Endothelial cell of umbilical vein (primary cell): ENCODE results near the gene COMMD10. TPM values are rescaled to one million over a fixed set of nuclear protein-coding genes. Genes with fewer than 3 reads are reported as not detected.

Source experiments
- BruUV-seq: library from RNA; stranded (reverse); fragments of 400-500 nt; replicated peaks from 2 replicates; lab custom pipeline; 2021; lab: Mats Ljungman, UMichigan
- CTCF ChIA-PET: fragments of 300-600, 350-600 bp; sonication (Branson Sonifier 250); formaldehyde crosslinking; loops from one replicate; lab custom pipeline; 2021; ENCODE audit warnings: antibody characterized with exemption, inconsistent platforms; lab: Charles Lee
- POLR2A ChIA-PET: fragments of 300-600, 350-600 bp; sonication (Branson Sonifier 250); formaldehyde crosslinking; loops from one replicate; lab custom pipeline; 2021; ENCODE audit warnings: antibody characterized with exemption, inconsistent platforms; lab: Charles Lee
- DNase-seq: peaks from one replicate; pipeline ENCODE4 v3.0.0-alpha.2; 2011; ENCODE audit warnings: low read depth, low spot score
- FAIRE-seq: peaks from 2 replicates; lab custom pipeline; 2011; peaks lifted over from hg19 to GRCh38; lab: Jason Lieb, UNC
- H2AFZ ChIP-seq: 2 replicates; pipeline ENCODE4 v1.6.0; 2012; ENCODE audit warnings: low read depth, low read length, control low read depth, inconsistent platforms
- H3K27ac ChIP-seq: 2 replicates; pipeline ENCODE4 v1.5.1; 2011; ENCODE audit warnings: low read depth, mild to moderate bottlenecking, control low read depth, low read length, moderate library complexity; ENCODE audit not compliant: insufficient read depth
- H3K27me3 ChIP-seq, 2 experiments: 2 replicates each; pipeline versions ENCODE4 v1.6.0 to v1.6.1; 2011; ENCODE audit warnings: low read length in 2 of 2, mixed read lengths in 1 of 2; ENCODE audit not compliant: control insufficient read depth in 2 of 2, insufficient read depth in 2 of 2
- H3K36me3 ChIP-seq, 2 experiments: 2 replicates in 1 of 2; 3 replicates in 1 of 2; pipeline ENCODE4 v1.5.1; 2011; ENCODE audit warnings: low read length in 2 of 2, mild to moderate bottlenecking in 1 of 2, moderate library complexity in 1 of 2; ENCODE audit not compliant: control insufficient read depth in 2 of 2, insufficient read depth in 2 of 2; ENCODE audit errors: extremely low read depth in 1 of 2
- H3K4me1 ChIP-seq: 3 replicates; pipeline ENCODE4 v1.5.1; 2011; ENCODE audit warnings: mild to moderate bottlenecking, low read length; ENCODE audit not compliant: control insufficient read depth, insufficient read depth; ENCODE audit errors: extremely low read depth
- H3K4me2 ChIP-seq: 2 replicates; pipeline ENCODE4 v1.6.1; 2011; ENCODE audit warnings: low read length, control low read depth, mixed read lengths; ENCODE audit not compliant: insufficient read depth
- H3K4me3 ChIP-seq, 3 experiments: fragments of 200-600 bp in 1 of 3; sonication (generic), shearing (Covaris generic) in 1 of 3; replicated peaks in 1 of 3; 2 replicates each; pipeline ENCODE4 v1.5.1; 2011 to 2016; ENCODE audit warnings: control low read depth in 3 of 3, low read length in 3 of 3, mild to moderate bottlenecking in 2 of 3, inconsistent platforms in 1 of 3, low read depth in 1 of 3, moderate library complexity in 1 of 3; ENCODE audit not compliant: insufficient read depth in 1 of 3
- H3K79me2 ChIP-seq: 2 replicates; pipeline ENCODE4 v1.6.0; 2012; ENCODE audit warnings: low read length, inconsistent platforms; ENCODE audit not compliant: control insufficient read depth, insufficient read depth
- H3K9ac ChIP-seq: replicated peaks from 2 replicates; pipeline ENCODE3; 2011; ENCODE audit warnings: low read length, control low read depth; ENCODE audit not compliant: insufficient read depth; ENCODE audit errors: extremely low read depth
- H3K9me1 ChIP-seq: replicated peaks from 3 replicates; pipeline ENCODE4 v1.6.0; 2011; ENCODE audit warnings: mild to moderate bottlenecking, low read length; ENCODE audit not compliant: control insufficient read depth, insufficient read depth; ENCODE audit errors: extremely low read depth
- H3K9me3 ChIP-seq: replicated peaks from 2 replicates; pipeline ENCODE4 v1.5.1; 2012; ENCODE audit warnings: low read length, inconsistent platforms; ENCODE audit not compliant: control insufficient read depth, insufficient read depth
- H4K20me1 ChIP-seq: replicated peaks from 2 replicates; pipeline ENCODE3; 2011; ENCODE audit warnings: mild to moderate bottlenecking, low read length; ENCODE audit not compliant: control insufficient read depth, insufficient read depth; ENCODE audit errors: extremely low read depth
- CTCF ChIP-seq, 2 donors: IDR thresholded peaks; 1 replicate in 1 of 2; 2 replicates in 1 of 2; pipeline ENCODE4 v1.5.1; 2011; ENCODE audit warnings: low read length in 2 of 2, mild to moderate bottlenecking in 2 of 2, moderate library complexity in 2 of 2, control low read depth in 1 of 2, inconsistent platforms in 1 of 2, low read depth in 1 of 2; ENCODE audit not compliant: insufficient read depth in 1 of 2; ENCODE audit errors: extremely low read depth in 1 of 2
- EZH2 ChIP-seq: IDR thresholded peaks from 2 replicates; pipeline ENCODE4 v1.6.1; 2012; ENCODE audit warnings: borderline replicate concordance, low read depth, mild to moderate bottlenecking, moderate library complexity, low read length, inconsistent platforms; ENCODE audit not compliant: severe bottlenecking
- FOS ChIP-seq: IDR thresholded peaks from 2 replicates; pipeline ENCODE4 v1.6.1; 2011; ENCODE audit warnings: mild to moderate bottlenecking, low read length, moderate library complexity, borderline replicate concordance; ENCODE audit not compliant: insufficient read depth
- GATA2 ChIP-seq: IDR thresholded peaks from 2 replicates; pipeline ENCODE4 v1.7.0; 2011; ENCODE audit warnings: low read depth, mild to moderate bottlenecking, moderate library complexity, mixed read lengths, low read length; ENCODE audit not compliant: insufficient read length, insufficient read depth
- JUN ChIP-seq: IDR thresholded peaks from 2 replicates; pipeline ENCODE4 v1.6.1; 2011; ENCODE audit warnings: borderline replicate concordance, low read depth; ENCODE audit not compliant: insufficient read length, insufficient read depth
- MAX ChIP-seq: IDR thresholded peaks from 2 replicates; pipeline ENCODE4 v1.6.1; 2011; ENCODE audit not compliant: insufficient read depth, insufficient read length
- MYC ChIP-seq: IDR thresholded peaks from one replicate; pipeline ENCODE4 v1.6.1; 2011; ENCODE audit warnings: mild to moderate bottlenecking, low read depth, low read length
- POLR2A ChIP-seq: IDR thresholded peaks from 2 replicates; pipeline ENCODE4 v1.6.1; 2012; ENCODE audit warnings: low read depth, mild to moderate bottlenecking, control low read depth, low read length
- POLR2AphosphoS5 ChIP-seq: IDR thresholded peaks from 2 replicates; pipeline ENCODE4 v1.6.1; 2012; ENCODE audit warnings: low read depth, mild to moderate bottlenecking, control low read depth, low read length, moderate library complexity; ENCODE audit not compliant: insufficient read depth
- dilution Hi-C: fragments of 300-500 bp; cut with MboI; formaldehyde crosslinking; loops from one replicate; pipeline ENCODE4 v1.15.0; 2019; ENCODE audit warnings: low sequenced_read_pairs; ENCODE audit not compliant: extremely low pct_ligation_motif_present
- intact Hi-C: fragments of 100-400 bp; cut with micrococcal nuclease; formaldehyde crosslinking; loops from one replicate; pipeline ENCODE4 v1.10.0; 2022
- polyA plus RNA-seq, 4 experiments: library from polyadenylated mRNA; depleted of rRNA in 3 of 4; stranded (reverse) in 3 of 4; unstranded in 1 of 4; fragments of >200 nt; gene quantifications; 2 replicates each; pipeline versions ENCODE4 v1.2.1 to v1.2.3, GENCODE V29; 2011 to 2012; ENCODE audit warnings: missing spikeins in 1 of 4
- total RNA-seq: library from RNA; stranded (reverse); gene quantifications from 2 replicates; pipeline ENCODE4 v1.2.3, GENCODE V29; 2021

Gene COMMD10
- total and polyA plus RNA-seq, 2 donors (not counting 3 experiments of a cell fraction or from before 2014, with no cell fraction given) = 12.5 to 27.0 TPM

GRCh38 chr5:116271446-116272025 lies 186.7 kb downstream of the COMMD10 start:
- intact Hi-C loops = no loop called here

GRCh38 chr5:116272281-116272941 lies 187.6 kb downstream of the COMMD10 start:
- Histone ChIP-seq H3K4me1 (no peaks in the 10 kb centered on the region), H2AFZ (no peak overlapping the region), H3K36me3 (no peaks in the 10 kb centered on the region), H3K4me3 (no peak overlapping the region), H3K27me3 (no peaks in the 10 kb centered on the region), H4K20me1 (no peaks in the 10 kb centered on the region), H3K9me3 (no peaks in the 10 kb centered on the region), H3K9me1 (no peaks in the 10 kb centered on the region), H3K9ac (no peak overlapping the region), H3K4me2 (no peak overlapping the region), H3K79me2 (no peaks in the 10 kb centered on the region), H3K27ac (no peak overlapping the region)
- no peak for TF ChIP-seq CTCF (IDR thresholded peaks at IDR 0.05; ENCODE audit: extremely low read depth in 1 of 2, insufficient read depth in 1 of 2, low read depth in 1 of 2, low read length in 2 of 2)
- TF ChIP-seq JUN = no peak
- no peak for TF ChIP-seq POLR2A
- TF ChIP-seq MAX = no peak
- TF ChIP-seq MYC = no peak
- TF ChIP-seq EZH2 = no peak
- TF ChIP-seq GATA2 = no peak
- no peak for TF ChIP-seq FOS
- no peak for TF ChIP-seq POLR2AphosphoS5
- no peak for FAIRE-seq
- intact Hi-C loops = no loop called here
- ChIA-PET CTCF (no interaction called here), POLR2A (no interaction called here)
- dilution Hi-C loops = no loop called here
- DNase-seq = no peak
- BruUV-seq = no TSS peak

More at GRCh38 chr5:116271446-116272025, 186.7 kb downstream of the COMMD10 start:
- no peak for TF ChIP-seq POLR2AphosphoS5
- no peak for TF ChIP-seq JUN
- TF ChIP-seq POLR2A = no peak
- no peak for TF ChIP-seq EZH2
- no peak for FAIRE-seq
- Histone ChIP-seq H3K4me3 (no peak overlapping the region), H3K27ac (no peak overlapping the region), H3K36me3 (no peaks in the 10 kb centered on the region), H3K9me3 (no peaks in the 10 kb centered on the region), H2AFZ (no peak overlapping the region), H3K9ac (no peak overlapping the region), H4K20me1 (no peaks in the 10 kb centered on the region), H3K4me1 (no peaks in the 10 kb centered on the region), H3K4me2 (no peak overlapping the region), H3K79me2 (no peaks in the 10 kb centered on the region), H3K27me3 (no peaks in the 10 kb centered on the region), H3K9me1 (no peaks in the 10 kb centered on the region)
- BruUV-seq = no TSS peak
- ChIA-PET POLR2A (no interaction called here), CTCF (no interaction called here)
- DNase-seq = no peak
- dilution Hi-C loops = no loop called here
